Body of pancreas (tissue), 4 donors: Measurements from ENCODE around the gene UNCX.

Experiments
- CTCF ChIP-seq, 7 experiments: fragments of 450-650 bp in 4 of 7; fragments of 200-600 bp in 3 of 7; sonication (generic) in 3 of 7; IDR thresholded peaks; one replicate each; pipeline ENCODE4 v1.5.1; 2016 to 2019; ENCODE audit warnings: antibody characterized with exemption in 7 of 7
- POLR2A ChIP-seq, 3 donors: fragments of 450-650 bp; IDR thresholded peaks; one replicate each; pipeline ENCODE4 v1.6.1; 2016; ENCODE audit warnings: antibody characterized with exemption in 3 of 3, mild to moderate bottlenecking in 2 of 3

- TF ChIP-seq CTCF (IDR thresholded peaks at IDR 0.05) (no peak), POLR2A (IDR thresholded peaks at IDR 0.05) (no peak)
These were observed 38.4 kb downstream of the UNCX start for GRCh38 chr7:1271046-1271445.
